ENCODE data around the gene MARCHF5. TPM values are rescaled to one million over a fixed set of nuclear protein-coding genes. Genes with fewer than 3 reads are reported as not detected.

MARCHF5 gene
- 32.6 to 37.3 TPM (median 34.5 TPM) in 5 replicates for total RNA-seq (2022; extraction: Qiagen RNA extraction; ENCODE audit: low read depth)

GRCh38 chr10:92290837-92291615, at the start of gene MARCHF5, which contains the start of gene CPEB3:
Gene MARCHF5 (plus strand): TSS chr10:92291167. CDS start chr10:92291495, 328 bp downstream.
Gene CPEB3 (minus strand): TSS chr10:92291078. CDS start chr10:92240350, 50,728 bp downstream.

Other genes with a start within 250 kb of the MARCHF5 start
- gene CPEB3, start 89 bp upstream of the MARCHF5 start, total RNA-seq (2022; extraction: Qiagen RNA extraction; ENCODE audit: low read depth) = 0.31 to 0.44 TPM (median 0.38 TPM) in 5 replicates